GM18867 (cell line): ENCODE data around the gene FAR1.

Experiments used
- ATAC-seq: cut with Tn5 transposase; IDR thresholded peaks from one replicate; pipeline ENCODE4 v1.9.1; 2021; ENCODE audit warnings: mild to moderate bottlenecking, moderate library complexity; ENCODE audit not compliant: unreplicated experiment

The FAR1 gene

GRCh38 chr11:13775471-13775870 is 107.0 kb downstream of the FAR1 start:
- ATAC-seq: no peak

- ATAC-seq: no peak
Measured at GRCh38 chr11:13776134-13776815, 107.8 kb downstream of the FAR1 start.

DNA sequence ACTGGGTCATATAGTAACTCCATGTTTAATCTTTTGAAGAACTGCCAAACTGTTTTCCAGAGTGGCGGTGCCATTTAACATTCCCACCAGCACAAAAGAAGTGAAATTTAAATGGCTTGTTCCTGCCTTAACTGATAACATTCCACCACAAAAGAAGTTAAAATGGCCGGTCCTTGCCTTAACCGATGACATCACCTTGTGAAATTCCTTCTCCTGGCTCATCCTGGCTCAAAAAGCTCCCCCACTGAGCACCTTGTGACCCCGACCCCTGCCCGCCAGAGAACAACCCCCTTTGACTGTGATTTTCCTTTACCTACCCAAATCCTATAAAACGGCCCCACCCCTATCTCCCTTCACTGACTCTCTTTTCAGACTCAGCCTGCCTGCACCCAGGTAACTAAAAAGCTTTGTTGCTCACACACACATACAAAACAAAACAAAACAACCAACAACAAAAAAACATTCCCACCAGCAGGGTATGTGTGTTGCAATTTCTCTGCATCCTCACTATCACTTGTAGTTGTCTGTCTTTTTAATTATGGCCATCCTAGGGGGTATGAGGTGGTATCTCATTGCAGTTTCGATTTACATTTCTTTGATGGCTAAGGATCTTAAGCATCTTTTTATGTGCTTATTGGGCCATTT is 109.0 kb downstream of the FAR1 start:
- no peak for ATAC-seq

GRCh38 chr11:13778345-13778744 is 109.9 kb downstream of the FAR1 start:
- no peak for ATAC-seq

DNA sequence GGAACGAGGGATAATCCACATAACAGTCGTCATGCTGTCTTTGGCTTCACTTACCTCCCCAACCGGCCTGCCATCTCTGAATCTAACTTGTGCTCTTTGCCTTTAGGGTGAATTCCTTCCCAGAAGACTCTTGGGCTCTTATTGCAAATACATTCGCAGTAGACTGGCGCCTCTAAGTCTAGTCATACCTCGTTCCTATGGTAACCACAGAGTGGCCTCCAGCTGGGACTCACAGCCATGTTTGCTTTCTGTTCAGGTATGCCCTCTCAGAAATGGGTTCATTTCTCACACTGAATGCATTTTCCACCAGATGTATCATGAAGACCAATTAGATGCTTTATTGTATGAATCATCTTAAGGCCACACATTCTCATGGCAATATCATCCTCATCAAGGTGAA is 112.7 kb downstream of the FAR1 start:
- no peak for ATAC-seq
